Keratinocyte (primary cell): ENCODE measurements around the gene KIAA0825. TPM values are rescaled to one million over a fixed set of nuclear protein-coding genes. Genes with fewer than 3 reads are reported as not detected.

Source experiments
- DNase-seq: peaks from one replicate; pipeline ENCODE4 v3.0.0-alpha.2; 2011; ENCODE audit warnings: low read depth, missing footprints, low spot score
- FAIRE-seq: peaks from 2 replicates; lab custom pipeline; 2011; peaks lifted over from hg19 to GRCh38; lab: Jason Lieb, UNC
- H2AFZ ChIP-seq: 2 replicates; pipeline ENCODE4 v1.6.0; 2012; ENCODE audit warnings: low read length, control low read depth, inconsistent platforms; ENCODE audit not compliant: control insufficient read depth
- H3K27ac ChIP-seq: 2 replicates; pipeline ENCODE4 v1.5.1; 2011; ENCODE audit warnings: low read length; ENCODE audit not compliant: control insufficient read depth, insufficient read depth
- H3K27me3 ChIP-seq: 3 replicates; pipeline ENCODE4 v1.6.0; 2011; ENCODE audit warnings: low read length; ENCODE audit not compliant: control insufficient read depth, insufficient read depth; ENCODE audit errors: extremely low read depth
- H3K36me3 ChIP-seq, 2 experiments: 2 replicates in 1 of 2; 3 replicates in 1 of 2; pipeline ENCODE4 v1.5.1; 2011; ENCODE audit warnings: low read length in 2 of 2, mild to moderate bottlenecking in 1 of 2; ENCODE audit not compliant: control insufficient read depth in 2 of 2, insufficient read depth in 2 of 2; ENCODE audit errors: extremely low read depth in 1 of 2
- H3K4me1 ChIP-seq: 3 replicates; pipeline ENCODE4 v1.5.1; 2011; ENCODE audit warnings: low read length; ENCODE audit not compliant: control insufficient read depth, insufficient read depth; ENCODE audit errors: extremely low read depth
- H3K4me2 ChIP-seq: 3 replicates; pipeline ENCODE4 v1.6.0; 2011; ENCODE audit warnings: low read depth, low read length; ENCODE audit not compliant: control insufficient read depth, insufficient read depth; ENCODE audit errors: extremely low read depth
- H3K4me3 ChIP-seq, 3 experiments: fragments of 200-600 bp in 1 of 3; sonication (generic) in 1 of 3; 2 replicates in 2 of 3; 3 replicates in 1 of 3; pipeline ENCODE4 v1.5.1; 2011 to 2016; ENCODE audit warnings: low read length in 3 of 3, mild to moderate bottlenecking in 3 of 3, control low read depth in 2 of 3, inconsistent platforms in 1 of 3, low read depth in 1 of 3, mixed read lengths in 1 of 3, mixed run types in 1 of 3, moderate library complexity in 1 of 3; ENCODE audit not compliant: control insufficient read depth in 2 of 3, insufficient read depth in 2 of 3; ENCODE audit errors: extremely low read depth in 1 of 3
- H3K79me2 ChIP-seq: 2 replicates; pipeline ENCODE4 v1.6.0; 2012; ENCODE audit warnings: low read length; ENCODE audit not compliant: control insufficient read depth, insufficient read depth
- H3K9ac ChIP-seq: 3 replicates; pipeline ENCODE4 v1.6.0; 2011; ENCODE audit warnings: low read length; ENCODE audit not compliant: control insufficient read depth, insufficient read depth; ENCODE audit errors: extremely low read depth
- H3K9me1 ChIP-seq: 3 replicates; pipeline ENCODE4 v1.6.0; 2011; ENCODE audit warnings: low read length; ENCODE audit not compliant: control insufficient read depth, insufficient read depth; ENCODE audit errors: extremely low read depth
- H3K9me3 ChIP-seq: 2 replicates; pipeline ENCODE4 v1.5.1; 2012; ENCODE audit warnings: low read depth, low read length; ENCODE audit not compliant: control insufficient read depth
- H4K20me1 ChIP-seq: 3 replicates; pipeline ENCODE4 v1.6.0; 2011; ENCODE audit warnings: low read length; ENCODE audit not compliant: control insufficient read depth, insufficient read depth; ENCODE audit errors: extremely low read depth
- EZH2 ChIP-seq: IDR thresholded peaks from one replicate; pipeline ENCODE4 v1.6.1; 2012; ENCODE audit warnings: inconsistent platforms, mild to moderate bottlenecking, low read length, moderate library complexity
- dilution Hi-C: fragments of 300-500 bp; cut with MboI; formaldehyde crosslinking; loops from one replicate; pipeline ENCODE4 v1.7.0; 2020; ENCODE audit warnings: low sequenced_read_pairs; ENCODE audit not compliant: extremely low pct_ligation_motif_present
- polyA plus RNA-seq, 5 experiments: library from polyadenylated mRNA; depleted of rRNA in 3 of 5; stranded (reverse) in 3 of 5; stranded (forward) in 1 of 5; unstranded in 1 of 5; fragments of >200 nt; gene quantifications; 1 replicate in 1 of 5; 2 replicates in 3 of 5; 3 replicates in 1 of 5; pipeline versions ENCODE4 v1.2.1 to v1.2.3, GENCODE V29; 2011 to 2012; ENCODE audit warnings: missing spikeins in 2 of 5, low read depth in 1 of 5, low replicate concordance in 1 of 5
- TF ChIP-seq, protein P1 (sequence below), 3 experiments: IDR thresholded peaks in 1 of 3; conservative IDR thresholded peaks in 1 of 3; optimal IDR thresholded peaks in 1 of 3; 2 replicates in 2 of 3; 3 replicates in 1 of 3; pipeline versions ENCODE3 to v1.5.1; 2011; ENCODE audit warnings: low read length in 3 of 3, mild to moderate bottlenecking in 3 of 3, moderate library complexity in 2 of 3, control low read depth in 1 of 3, inconsistent platforms in 1 of 3; ENCODE audit not compliant: insufficient read depth in 2 of 3; ENCODE audit errors: extremely low read depth in 1 of 3

KIAA0825 gene
- polyA plus RNA-seq, 1 donor (not counting 4 experiments of a cell fraction or from before 2014, with no cell fraction given) = 1.2 TPM

DNA sequence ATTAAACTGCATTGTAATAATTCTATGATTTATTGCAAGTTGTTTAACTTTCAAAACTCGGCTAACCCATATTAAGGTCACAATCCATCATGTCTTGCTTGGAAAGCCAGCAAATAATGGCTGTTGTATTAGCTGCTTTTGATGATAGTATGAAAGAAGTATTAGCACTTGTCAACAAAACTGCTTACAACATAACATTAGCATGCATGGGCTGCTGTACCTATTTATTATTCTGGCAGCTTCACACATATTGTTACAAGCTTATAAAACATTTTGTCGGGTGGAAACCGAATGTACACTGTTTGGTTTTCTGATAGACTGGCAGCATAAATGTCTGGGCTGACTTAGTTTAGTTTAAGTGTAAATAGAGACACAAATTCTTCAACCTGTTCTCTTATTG, 378.3 kb downstream of the KIAA0825 start:
- Histone ChIP-seq H3K9me3 (no peaks in the 10 kb centered on the region), H3K9me1 (no peaks in the 10 kb centered on the region), H3K4me1 (peaks cover 24% of the 10 kb centered on the region), H3K4me3 (no peak overlapping the region), H2AFZ (no peak overlapping the region), H3K36me3 (no peaks in the 10 kb centered on the region), H3K27me3 (no peaks in the 10 kb centered on the region), H4K20me1 (no peaks in the 10 kb centered on the region), H3K27ac (no peak overlapping the region), H3K4me2 (no peak overlapping the region), H3K9ac (no peak overlapping the region), H3K79me2 (no peaks in the 10 kb centered on the region)
- dilution Hi-C loops = no loop called here
- FAIRE-seq (no peak), DNase-seq (no peak)
- TF ChIP-seq, protein P1, sequence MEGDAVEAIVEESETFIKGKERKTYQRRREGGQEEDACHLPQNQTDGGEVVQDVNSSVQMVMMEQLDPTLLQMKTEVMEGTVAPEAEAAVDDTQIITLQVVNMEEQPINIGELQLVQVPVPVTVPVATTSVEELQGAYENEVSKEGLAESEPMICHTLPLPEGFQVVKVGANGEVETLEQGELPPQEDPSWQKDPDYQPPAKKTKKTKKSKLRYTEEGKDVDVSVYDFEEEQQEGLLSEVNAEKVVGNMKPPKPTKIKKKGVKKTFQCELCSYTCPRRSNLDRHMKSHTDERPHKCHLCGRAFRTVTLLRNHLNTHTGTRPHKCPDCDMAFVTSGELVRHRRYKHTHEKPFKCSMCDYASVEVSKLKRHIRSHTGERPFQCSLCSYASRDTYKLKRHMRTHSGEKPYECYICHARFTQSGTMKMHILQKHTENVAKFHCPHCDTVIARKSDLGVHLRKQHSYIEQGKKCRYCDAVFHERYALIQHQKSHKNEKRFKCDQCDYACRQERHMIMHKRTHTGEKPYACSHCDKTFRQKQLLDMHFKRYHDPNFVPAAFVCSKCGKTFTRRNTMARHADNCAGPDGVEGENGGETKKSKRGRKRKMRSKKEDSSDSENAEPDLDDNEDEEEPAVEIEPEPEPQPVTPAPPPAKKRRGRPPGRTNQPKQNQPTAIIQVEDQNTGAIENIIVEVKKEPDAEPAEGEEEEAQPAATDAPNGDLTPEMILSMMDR (optimal IDR thresholded peaks at IDR 0.05 in 1 of 3, IDR thresholded peaks at IDR 0.05 in 1 of 3, conservative IDR thresholded peaks at IDR 0.05 in 1 of 3; ENCODE audit: extremely low read depth in 1 of 3, insufficient read depth in 2 of 3, low read length in 3 of 3) = no peak
- TF ChIP-seq EZH2 = no peak

DNA sequence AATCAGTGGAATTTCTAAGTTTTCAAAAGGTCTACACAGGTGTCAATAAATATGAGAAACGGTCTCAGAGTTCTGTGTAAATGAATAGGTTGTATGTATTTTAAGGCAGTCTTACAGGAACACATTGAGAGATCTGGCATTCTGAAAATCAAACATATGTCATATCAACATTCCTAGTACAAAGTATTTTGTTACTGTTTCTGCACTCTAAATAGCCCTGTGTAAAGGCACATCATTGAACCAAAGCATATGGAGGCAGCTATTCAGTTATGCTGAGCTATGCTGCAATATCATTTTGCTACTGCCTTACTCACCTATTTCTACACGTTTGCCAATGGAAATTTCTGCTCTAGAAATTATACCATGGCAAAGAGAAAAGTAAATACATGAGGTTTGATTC, 379.1 kb downstream of the KIAA0825 start:
- TF ChIP-seq, protein P1 (optimal IDR thresholded peaks at IDR 0.05 in 1 of 3, IDR thresholded peaks at IDR 0.05 in 1 of 3, conservative IDR thresholded peaks at IDR 0.05 in 1 of 3; ENCODE audit: extremely low read depth in 1 of 3, insufficient read depth in 2 of 3, low read length in 3 of 3) = no peak
- TF ChIP-seq EZH2 = no peak
- Histone ChIP-seq H3K36me3 (no peaks in the 10 kb centered on the region), H3K9ac (no peak overlapping the region), H3K27ac (no peak overlapping the region), H3K9me1 (no peaks in the 10 kb centered on the region), H3K9me3 (no peaks in the 10 kb centered on the region), H3K79me2 (no peaks in the 10 kb centered on the region), H3K27me3 (no peaks in the 10 kb centered on the region), H3K4me1 (peaks cover 24% of the 10 kb centered on the region), H3K4me2 (no peak overlapping the region), H4K20me1 (no peaks in the 10 kb centered on the region), H3K4me3 (no peak overlapping the region), H2AFZ (no peak overlapping the region)
- DNase-seq (no peak), FAIRE-seq (no peak)
- dilution Hi-C loops = no loop called here
